K562 (cell line): ENCODE results near the gene MLLT6.

Experiments
- CCNT2 ChIP-seq: IDR thresholded peaks from 2 replicates; pipeline ENCODE4 v1.6.1; 2011; ENCODE audit warnings: borderline replicate concordance, low read depth, mild to moderate bottlenecking, moderate library complexity, mixed read lengths, low read length; ENCODE audit not compliant: insufficient read length; ENCODE audit errors: extremely low read depth
- FOXK2 ChIP-seq, 2 experiments: fragments of 450-650 bp; IDR thresholded peaks in 1 of 2; conservative IDR thresholded peaks in 1 of 2; 2 replicates each; pipeline ENCODE4 v1.6.1; 2016; ENCODE audit warnings: low read depth in 2 of 2, mild to moderate bottlenecking in 1 of 2
- NFYB ChIP-seq: IDR thresholded peaks from 2 replicates; pipeline ENCODE4 v1.6.1; 2011; ENCODE audit warnings: mild to moderate bottlenecking, moderate library complexity; ENCODE audit not compliant: insufficient read length; ENCODE audit errors: extremely low read depth
- NRF1 ChIP-seq, 2 experiments: fragments of 450-650 bp; IDR thresholded peaks in 1 of 2; conservative IDR thresholded peaks in 1 of 2; 2 replicates each; pipeline ENCODE4 v1.6.1; 2014; ENCODE audit warnings: mild to moderate bottlenecking in 2 of 2
- POLR3G ChIP-seq: IDR thresholded peaks from 2 replicates; pipeline ENCODE4 v1.6.1; 2011; ENCODE audit not compliant: insufficient read length, insufficient replicate concordance; ENCODE audit errors: extremely low read depth
- ZNF143 ChIP-seq: sonication (generic); formaldehyde crosslinking; IDR thresholded peaks from 2 replicates; pipeline ENCODE4 v1.9.0; 2022; ENCODE audit warnings: mild to moderate bottlenecking, missing genetic modification reagents
- TF ChIP-seq, protein P1 (sequence below): fragments of 250-450 bp; sonication (Bioruptor Pico); IDR thresholded peaks from 2 replicates; pipeline ENCODE4 v1.4.0; 2020
- TF ChIP-seq, protein P2 (sequence below): fragments of 250-450 bp; sonication (Bioruptor Pico); IDR thresholded peaks from 2 replicates; pipeline ENCODE4 v1.8.0; 2022; ENCODE audit warnings: moderate library complexity, mild to moderate bottlenecking, inconsistent platforms
- TF ChIP-seq, protein P3 (sequence below), 2 experiments: IDR thresholded peaks; 2 replicates each; pipeline ENCODE4 v1.6.1; 2011; ENCODE audit warnings: borderline replicate concordance in 1 of 2, control low read depth in 1 of 2, low read depth in 1 of 2, low read length in 1 of 2, mild to moderate bottlenecking in 1 of 2, mixed read lengths in 1 of 2, moderate library complexity in 1 of 2; ENCODE audit not compliant: insufficient read depth in 1 of 2, insufficient read length in 1 of 2, poor library complexity in 1 of 2, severe bottlenecking in 1 of 2; ENCODE audit errors: extremely low read depth in 1 of 2

DNA sequence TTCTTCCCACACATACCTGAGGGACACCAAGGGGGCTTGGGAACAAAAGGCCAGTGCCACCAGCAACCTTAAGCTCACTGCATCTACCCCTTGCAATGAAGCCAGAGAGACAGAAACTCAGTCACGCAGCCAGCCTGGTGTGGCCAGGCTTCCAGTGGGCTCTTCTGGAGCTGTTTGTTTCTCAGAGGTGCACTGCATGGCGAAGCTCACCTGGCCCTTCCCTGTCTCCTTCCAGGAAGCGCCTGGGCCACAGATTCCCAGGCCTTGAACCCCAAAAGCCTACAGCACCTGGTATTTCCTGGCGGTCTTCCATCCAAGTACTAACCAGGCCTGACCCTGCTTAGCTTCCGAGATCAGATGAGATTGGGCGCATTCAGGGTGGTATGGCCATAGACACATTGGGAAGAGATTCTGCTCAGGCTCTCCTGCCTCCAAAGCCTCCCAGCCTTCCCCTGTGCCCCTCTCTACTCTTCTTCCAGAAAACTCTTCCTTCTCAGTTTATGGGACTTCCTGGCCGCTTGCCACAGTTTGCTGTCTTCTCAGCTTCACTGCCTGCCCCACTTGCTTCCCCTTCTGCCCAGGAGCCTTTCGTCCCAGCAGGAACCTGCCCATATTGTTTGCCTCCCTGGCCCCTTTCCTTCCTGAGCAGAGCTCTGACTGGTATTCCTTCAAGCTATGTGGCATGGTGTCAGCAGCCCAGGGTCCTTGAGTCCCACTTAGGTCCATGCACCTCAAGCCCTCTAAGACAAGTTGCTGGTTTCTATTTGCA lies 26.6 kb downstream of the MLLT6 start:
- TF ChIP-seq, protein P1, sequence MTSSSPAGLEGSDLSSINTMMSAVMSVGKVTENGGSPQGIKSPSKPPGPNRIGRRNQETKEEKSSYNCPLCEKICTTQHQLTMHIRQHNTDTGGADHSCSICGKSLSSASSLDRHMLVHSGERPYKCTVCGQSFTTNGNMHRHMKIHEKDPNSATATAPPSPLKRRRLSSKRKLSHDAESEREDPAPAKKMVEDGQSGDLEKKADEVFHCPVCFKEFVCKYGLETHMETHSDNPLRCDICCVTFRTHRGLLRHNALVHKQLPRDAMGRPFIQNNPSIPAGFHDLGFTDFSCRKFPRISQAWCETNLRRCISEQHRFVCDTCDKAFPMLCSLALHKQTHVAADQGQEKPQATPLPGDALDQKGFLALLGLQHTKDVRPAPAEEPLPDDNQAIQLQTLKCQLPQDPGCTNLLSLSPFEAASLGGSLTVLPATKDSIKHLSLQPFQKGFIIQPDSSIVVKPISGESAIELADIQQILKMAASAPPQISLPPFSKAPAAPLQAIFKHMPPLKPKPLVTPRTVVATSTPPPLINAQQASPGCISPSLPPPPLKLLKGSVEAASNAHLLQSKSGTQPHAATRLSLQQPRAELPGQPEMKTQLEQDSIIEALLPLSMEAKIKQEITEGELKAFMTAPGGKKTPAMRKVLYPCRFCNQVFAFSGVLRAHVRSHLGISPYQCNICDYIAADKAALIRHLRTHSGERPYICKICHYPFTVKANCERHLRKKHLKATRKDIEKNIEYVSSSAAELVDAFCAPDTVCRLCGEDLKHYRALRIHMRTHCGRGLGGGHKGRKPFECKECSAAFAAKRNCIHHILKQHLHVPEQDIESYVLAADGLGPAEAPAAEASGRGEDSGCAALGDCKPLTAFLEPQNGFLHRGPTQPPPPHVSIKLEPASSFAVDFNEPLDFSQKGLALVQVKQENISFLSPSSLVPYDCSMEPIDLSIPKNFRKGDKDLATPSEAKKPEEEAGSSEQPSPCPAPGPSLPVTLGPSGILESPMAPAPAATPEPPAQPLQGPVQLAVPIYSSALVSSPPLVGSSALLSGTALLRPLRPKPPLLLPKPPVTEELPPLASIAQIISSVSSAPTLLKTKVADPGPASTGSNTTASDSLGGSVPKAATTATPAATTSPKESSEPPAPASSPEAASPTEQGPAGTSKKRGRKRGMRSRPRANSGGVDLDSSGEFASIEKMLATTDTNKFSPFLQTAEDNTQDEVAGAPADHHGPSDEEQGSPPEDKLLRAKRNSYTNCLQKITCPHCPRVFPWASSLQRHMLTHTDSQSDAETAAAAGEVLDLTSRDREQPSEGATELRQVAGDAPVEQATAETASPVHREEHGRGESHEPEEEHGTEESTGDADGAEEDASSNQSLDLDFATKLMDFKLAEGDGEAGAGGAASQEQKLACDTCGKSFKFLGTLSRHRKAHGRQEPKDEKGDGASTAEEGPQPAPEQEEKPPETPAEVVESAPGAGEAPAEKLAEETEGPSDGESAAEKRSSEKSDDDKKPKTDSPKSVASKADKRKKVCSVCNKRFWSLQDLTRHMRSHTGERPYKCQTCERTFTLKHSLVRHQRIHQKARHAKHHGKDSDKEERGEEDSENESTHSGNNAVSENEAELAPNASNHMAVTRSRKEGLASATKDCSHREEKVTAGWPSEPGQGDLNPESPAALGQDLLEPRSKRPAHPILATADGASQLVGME = no peak
- TF ChIP-seq ZNF143 (no peak), POLR3G (no peak), NRF1 (conservative IDR thresholded peaks at IDR 0.05 in 1 of 2, IDR thresholded peaks at IDR 0.05 in 1 of 2) (no peak), FOXK2 (conservative IDR thresholded peaks at IDR 0.05 in 1 of 2, IDR thresholded peaks at IDR 0.05 in 1 of 2; ENCODE audit: low read depth in 2 of 2) (no peak), NFYB (no peak), CCNT2 (no peak)
- TF ChIP-seq, protein P2, sequence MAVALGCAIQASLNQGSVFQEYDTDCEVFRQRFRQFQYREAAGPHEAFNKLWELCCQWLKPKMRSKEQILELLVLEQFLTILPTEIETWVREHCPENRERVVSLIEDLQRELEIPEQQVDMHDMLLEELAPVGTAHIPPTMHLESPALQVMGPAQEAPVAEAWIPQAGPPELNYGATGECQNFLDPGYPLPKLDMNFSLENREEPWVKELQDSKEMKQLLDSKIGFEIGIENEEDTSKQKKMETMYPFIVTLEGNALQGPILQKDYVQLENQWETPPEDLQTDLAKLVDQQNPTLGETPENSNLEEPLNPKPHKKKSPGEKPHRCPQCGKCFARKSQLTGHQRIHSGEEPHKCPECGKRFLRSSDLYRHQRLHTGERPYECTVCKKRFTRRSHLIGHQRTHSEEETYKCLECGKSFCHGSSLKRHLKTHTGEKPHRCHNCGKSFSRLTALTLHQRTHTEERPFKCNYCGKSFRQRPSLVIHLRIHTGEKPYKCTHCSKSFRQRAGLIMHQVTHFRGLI (CRISPR knock-in tag) = no peak
- TF ChIP-seq, protein P3, sequence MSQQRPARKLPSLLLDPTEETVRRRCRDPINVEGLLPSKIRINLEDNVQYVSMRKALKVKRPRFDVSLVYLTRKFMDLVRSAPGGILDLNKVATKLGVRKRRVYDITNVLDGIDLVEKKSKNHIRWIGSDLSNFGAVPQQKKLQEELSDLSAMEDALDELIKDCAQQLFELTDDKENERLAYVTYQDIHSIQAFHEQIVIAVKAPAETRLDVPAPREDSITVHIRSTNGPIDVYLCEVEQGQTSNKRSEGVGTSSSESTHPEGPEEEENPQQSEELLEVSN (IDR thresholded peaks at IDR 0.05; ENCODE audit: borderline replicate concordance in 1 of 2, extremely low read depth in 1 of 2, insufficient read depth in 1 of 2, insufficient read length in 1 of 2, low read depth in 1 of 2, low read length in 1 of 2, poor library complexity in 1 of 2, severe bottlenecking in 1 of 2) = no peak
